Stimulated activated CD8-positive, alpha-beta memory T cell treated with anti-CD3 and anti-CD28 coated beads, Interleukin-7, amount 100 ng/mL, for 24 hours (primary cell): ENCODE data around the gene FUT7.

ENCODE experiments used
- DNase-seq: peaks from one replicate; pipeline ENCODE4 v3.0.0-alpha.2; 2020; ENCODE audit warnings: low read depth

The FUT7 gene

GRCh38 chr9:137031904-137032640 is at the start of gene FUT7:
Gene FUT7 (minus strand): TSS chr9:137032088. CDS start chr9:137031991, 97 bp downstream.
- no peak for DNase-seq

GRCh38 chr9:137080260-137081122 is 48.6 kb upstream of the FUT7 start:
- DNase-seq = no peak

GRCh38 chr9:137079401-137079787 is 47.5 kb upstream of the FUT7 start:
- no peak for DNase-seq

GRCh38 chr9:137078701-137079400 is 47.0 kb upstream of the FUT7 start:
- no peak for DNase-seq

- DNase-seq = no peak
Observed at GRCh38 chr9:137077758-137078693, 46.1 kb upstream of the FUT7 start.

- no peak for DNase-seq
Observed at GRCh38 chr9:137077010-137077747, 45.3 kb upstream of the FUT7 start, which contains the start of gene UAP1L1. Gene UAP1L1 (plus strand): TSS chr9:137077517. CDS start chr9:137077533, 16 bp downstream.

GRCh38 chr9:137076636-137077009 is 44.7 kb upstream of the FUT7 start:
- no peak for DNase-seq

GRCh38 chr9:137075275-137075775 is 43.4 kb upstream of the FUT7 start:
- no peak for DNase-seq

- DNase-seq = no peak
Observed at GRCh38 chr9:137074657-137075274, 42.9 kb upstream of the FUT7 start.

- no peak for DNase-seq
Observed at GRCh38 chr9:137073992-137074399, 42.1 kb upstream of the FUT7 start.

- no peak for DNase-seq
Observed at GRCh38 chr9:137071282-137071681, 39.4 kb upstream of the FUT7 start.

GRCh38 chr9:137070906-137071275 is 39.0 kb upstream of the FUT7 start:
- no peak for DNase-seq

- peak; percentile 58 for DNase-seq
Observed at GRCh38 chr9:137070201-137070905, 38.5 kb upstream of the FUT7 start, which contains the start of gene SAPCD2. Gene SAPCD2 (minus strand): TSS chr9:137070557. CDS start chr9:137070460, 97 bp downstream.

- DNase-seq = no peak
Observed at GRCh38 chr9:137069508-137070091, 37.7 kb upstream of the FUT7 start.

- no peak for DNase-seq
Observed at GRCh38 chr9:137068539-137069507, 36.9 kb upstream of the FUT7 start.

- peak; percentile 70 for DNase-seq
Observed at GRCh38 chr9:137067860-137068538, 36.1 kb upstream of the FUT7 start.
